HepG2 (cell line): ENCODE data around the gene POU2AF2. TPM values are rescaled to one million over a fixed set of nuclear protein-coding genes. Genes with fewer than 3 reads are reported as not detected.

Experiments used
- ATAC-seq: fragments of 200-7000 bp; cut with Tn5 transposase; 3 replicates; pipeline ENCODE4 v1.9.1; 2020; ENCODE audit warnings: mild to moderate bottlenecking, moderate library complexity
- BruUV-seq: library from RNA; stranded (reverse); fragments of 400-500 nt; replicated peaks from 2 replicates; lab custom pipeline; 2021; lab: Mats Ljungman, UMichigan
- CTCF ChIA-PET: fragments of 300-600 bp; formaldehyde crosslinking; extraction: SDS; loops from one replicate; lab custom pipeline; 2021; ENCODE audit warnings: low total read pairs, inconsistent platforms, low intra/inter-chr PET ratio; lab: Yijun Ruan, JAX
- POLR2A ChIA-PET: fragments of 350-600 bp; sonication (Branson Sonifier 250); formaldehyde crosslinking; loops from one replicate; lab custom pipeline; 2020; ENCODE audit warnings: antibody characterized with exemption, inconsistent platforms; lab: Yijun Ruan, JAX
- DNase-seq: peaks from one replicate; pipeline ENCODE4 v3.0.0-alpha.2; 2015; ENCODE audit warnings: low spot score
- FAIRE-seq: peaks from 3 replicates; lab custom pipeline; 2011; peaks lifted over from hg19 to GRCh38; lab: Jason Lieb, UNC
- H2AFZ ChIP-seq: one replicate; pipeline ENCODE4 v1.6.1; 2011; ENCODE audit warnings: low read length, inconsistent platforms
- H3K27ac ChIP-seq: fragments of 300-600 bp; 3 replicates; pipeline ENCODE4 v1.8.0; 2011; ENCODE audit warnings: mixed run types, mild to moderate bottlenecking, mixed read lengths, low read length, inconsistent platforms; ENCODE audit not compliant: insufficient read depth; ENCODE audit errors: extremely low read length
- H3K27me3 ChIP-seq, 2 experiments: fragments of 200-600 bp in 1 of 2; 2 replicates in 1 of 2; 3 replicates in 1 of 2; pipeline versions ENCODE4 v1.6.0 to v1.8.0; 2011; ENCODE audit warnings: low read length in 2 of 2, mild to moderate bottlenecking in 2 of 2, moderate library complexity in 2 of 2, inconsistent platforms in 1 of 2; ENCODE audit not compliant: insufficient read depth in 2 of 2, control insufficient read depth in 1 of 2
- H3K36me3 ChIP-seq, 2 experiments: fragments of 200-600 bp in 1 of 2; replicated peaks in 1 of 2; 2 replicates in 1 of 2; 3 replicates in 1 of 2; pipeline versions ENCODE4 v1.5.1 to v1.8.0; 2011; ENCODE audit warnings: low read length in 2 of 2, inconsistent platforms in 1 of 2; ENCODE audit not compliant: insufficient read depth in 2 of 2, control insufficient read depth in 1 of 2
- H3K4me1 ChIP-seq: 2 replicates; pipeline ENCODE4 v1.5.1; 2012; ENCODE audit warnings: low read length, inconsistent platforms; ENCODE audit not compliant: insufficient read depth
- H3K4me2 ChIP-seq: 2 replicates; pipeline ENCODE4 v1.6.0; 2011; ENCODE audit warnings: low read depth, low read length, inconsistent platforms
- H3K4me3 ChIP-seq, 3 experiments: fragments of 200-600 bp in 1 of 3; sonication (generic), shearing (Covaris generic) in 1 of 3; replicated peaks in 1 of 3; 2 replicates each; pipeline ENCODE4 v1.5.1; 2011 to 2016; ENCODE audit warnings: low read length in 3 of 3, inconsistent platforms in 2 of 3, low read depth in 2 of 3, mild to moderate bottlenecking in 2 of 3, control low read depth in 1 of 3, mixed read lengths in 1 of 3; ENCODE audit not compliant: insufficient read depth in 1 of 3
- H3K79me2 ChIP-seq: one replicate; pipeline ENCODE4 v1.6.1; 2011; ENCODE audit warnings: low read length, inconsistent platforms; ENCODE audit not compliant: insufficient read depth
- H3K9ac ChIP-seq: 2 replicates; pipeline ENCODE4 v1.6.0; 2011; ENCODE audit warnings: mild to moderate bottlenecking, low read depth, low read length, inconsistent platforms; ENCODE audit not compliant: insufficient read depth
- H3K9me3 ChIP-seq: 2 replicates; pipeline ENCODE4 v1.5.1; 2012; ENCODE audit warnings: mild to moderate bottlenecking, low read length
- H4K20me1 ChIP-seq: 2 replicates; pipeline ENCODE4 v1.6.0; 2011; ENCODE audit warnings: inconsistent platforms, mild to moderate bottlenecking, low read length, moderate library complexity; ENCODE audit not compliant: insufficient read depth
- CREM ChIP-seq, 2 experiments: sonication (generic) in 1 of 2; formaldehyde crosslinking in 1 of 2; IDR thresholded peaks; 2 replicates each; pipeline versions ENCODE4 v1.4.0 to v1.6.1; 2016 to 2020; ENCODE audit warnings: antibody characterized with exemption in 1 of 2, mild to moderate bottlenecking in 1 of 2, missing genetic modification reagents in 1 of 2
- HDAC2 ChIP-seq: sonication (generic); formaldehyde crosslinking; IDR thresholded peaks from 2 replicates; pipeline ENCODE4 v1.4.0; 2020; ENCODE audit warnings: missing genetic modification reagents
- HIC2 ChIP-seq: sonication (generic); formaldehyde crosslinking; IDR thresholded peaks from 2 replicates; pipeline ENCODE4 v1.9.0; 2022; ENCODE audit warnings: low read depth, missing genetic modification reagents
- HNF4G ChIP-seq, 2 experiments: sonication (generic) in 1 of 2; formaldehyde crosslinking in 1 of 2; IDR thresholded peaks; 2 replicates each; pipeline versions ENCODE4 v1.4.0 to v1.6.1; 2011 to 2020; ENCODE audit warnings: borderline replicate concordance in 2 of 2, low read depth in 2 of 2, mild to moderate bottlenecking in 2 of 2, low read length in 1 of 2, missing genetic modification reagents in 1 of 2, moderate library complexity in 1 of 2
- HNRNPH1 ChIP-seq: fragments of 200-400 bp; formaldehyde crosslinking; optimal IDR thresholded peaks from 2 replicates; pipeline ENCODE3; 2017; ENCODE audit warnings: mild to moderate bottlenecking, low read depth, low read length
- HNRNPL ChIP-seq: fragments of 200-400 bp; formaldehyde crosslinking; IDR thresholded peaks from 2 replicates; pipeline ENCODE4 v1.6.1; 2017; ENCODE audit warnings: mild to moderate bottlenecking, low read depth, low read length
- IKZF4 ChIP-seq: sonication (generic); formaldehyde crosslinking; IDR thresholded peaks from 2 replicates; pipeline ENCODE4 v1.5.1; 2020; ENCODE audit warnings: borderline replicate concordance, mild to moderate bottlenecking, low read depth, missing genetic modification reagents; ENCODE audit errors: not compliant biosample characterization
- MATR3 ChIP-seq: sonication (generic); formaldehyde crosslinking; IDR thresholded peaks from 2 replicates; pipeline ENCODE4 v1.4.0; 2020; ENCODE audit warnings: missing genetic modification reagents
- NR2C2 ChIP-seq: sonication (generic); formaldehyde crosslinking; IDR thresholded peaks from 2 replicates; pipeline ENCODE4 v1.4.0; 2020; ENCODE audit warnings: missing genetic modification reagents, mild to moderate bottlenecking, moderate library complexity, borderline replicate concordance
- SAFB2 ChIP-seq: sonication (generic); formaldehyde crosslinking; IDR thresholded peaks from 2 replicates; pipeline ENCODE4 v1.5.1; 2020; ENCODE audit warnings: missing genetic modification reagents, low read depth, mild to moderate bottlenecking, borderline replicate concordance
- TBX3 ChIP-seq: fragments of 450-650 bp; IDR thresholded peaks from 2 replicates; pipeline ENCODE4 v1.6.1; 2017; ENCODE audit warnings: antibody characterized with exemption, mild to moderate bottlenecking, inconsistent platforms, borderline replicate concordance
- ZNF101 ChIP-seq: sonication (generic); formaldehyde crosslinking; IDR thresholded peaks from 2 replicates; pipeline ENCODE4 v1.4.0; 2020; ENCODE audit warnings: mild to moderate bottlenecking, low read depth, missing genetic modification reagents, borderline replicate concordance
- ZNF136 ChIP-seq: sonication (generic); formaldehyde crosslinking; IDR thresholded peaks from 2 replicates; pipeline ENCODE4 v1.8.1; 2022; ENCODE audit warnings: low read depth, mild to moderate bottlenecking, moderate library complexity, missing genetic modification reagents
- ZNF234 ChIP-seq: sonication (generic); formaldehyde crosslinking; conservative IDR thresholded peaks from 2 replicates; pipeline ENCODE4 v1.5.1; 2020; ENCODE audit warnings: mild to moderate bottlenecking, missing genetic modification reagents
- ZNF569 ChIP-seq: sonication (generic); formaldehyde crosslinking; IDR thresholded peaks from 2 replicates; pipeline ENCODE4 v1.5.0; 2020; ENCODE audit warnings: mild to moderate bottlenecking, missing genetic modification reagents, moderate library complexity, borderline replicate concordance
- ZNF7 ChIP-seq: IDR thresholded peaks from 2 replicates; pipeline ENCODE4 v1.6.1; 2016; ENCODE audit warnings: missing biosample characterization, missing genetic modification reagents
- ZNF747 ChIP-seq: sonication (generic); formaldehyde crosslinking; IDR thresholded peaks from 2 replicates; pipeline ENCODE4 v1.8.1; 2023; ENCODE audit warnings: missing genetic modification reagents, mild to moderate bottlenecking, borderline replicate concordance
- WGBS: methylation state at CpG from one replicate; pipeline ENCODE4 v1.1.6; 2017; ENCODE audit warnings: low lambda C conversion rate; 5-methylcytosine and 5-hydroxymethylcytosine counted together
- in situ Hi-C: cut with HindIII; loops from 2 replicates; pipeline ENCODE4 v1.10.0; 2017; ENCODE audit warnings: low pct_unique_long_range_greater_than_20kb; ENCODE audit not compliant: extremely low pct_ligation_motif_present
- intact Hi-C: fragments of 100-400 bp; cut with micrococcal nuclease; formaldehyde crosslinking; loops from one replicate; pipeline ENCODE4 v1.10.0; 2022; ENCODE audit not compliant: unreplicated experiment
- polyA plus RNA-seq, 8 experiments: library from polyadenylated mRNA; depleted of rRNA in 3 of 8; stranded (reverse) in 7 of 8; unstranded in 1 of 8; fragments of >200 nt; fragmentation: Illumina TruSeq in 4 of 8; extraction: Trizol in 4 of 8; gene quantifications; 2 replicates each; pipeline versions ENCODE4 v1.2.1 to v1.2.3, GENCODE V29; 2011 to 2016; ENCODE audit warnings: low read depth in 4 of 8, missing spikeins in 1 of 8, mixed read lengths in 1 of 8; ENCODE audit not compliant: insufficient read depth in 1 of 8
- total RNA-seq, 5 experiments: library from RNA; depleted of rRNA; stranded (reverse); fragments of >200 nt; fragmentation: Illumina TruSeq; extraction: Trizol; gene quantifications; 2 replicates each; pipeline ENCODE4 v1.2.3, GENCODE V29; 2016; ENCODE audit warnings: low read depth in 1 of 5
- TF ChIP-seq, protein P1 (sequence below): IDR thresholded peaks from 2 replicates; pipeline ENCODE4 v1.6.1; 2018; ENCODE audit warnings: missing genetic modification reagents, mild to moderate bottlenecking, missing compliant biosample characterization
- TF ChIP-seq, protein P2 (sequence below): sonication (generic); formaldehyde crosslinking; IDR thresholded peaks from 2 replicates; pipeline ENCODE4 v1.4.0; 2020; ENCODE audit warnings: mild to moderate bottlenecking, missing genetic modification reagents

Gene POU2AF2
- total and polyA plus RNA-seq, 2 of the 13 experiments (the other 11 are each of a cell fraction or from before 2014, with no cell fraction given) = 0.11 TPM; not detected in 1

DNA sequence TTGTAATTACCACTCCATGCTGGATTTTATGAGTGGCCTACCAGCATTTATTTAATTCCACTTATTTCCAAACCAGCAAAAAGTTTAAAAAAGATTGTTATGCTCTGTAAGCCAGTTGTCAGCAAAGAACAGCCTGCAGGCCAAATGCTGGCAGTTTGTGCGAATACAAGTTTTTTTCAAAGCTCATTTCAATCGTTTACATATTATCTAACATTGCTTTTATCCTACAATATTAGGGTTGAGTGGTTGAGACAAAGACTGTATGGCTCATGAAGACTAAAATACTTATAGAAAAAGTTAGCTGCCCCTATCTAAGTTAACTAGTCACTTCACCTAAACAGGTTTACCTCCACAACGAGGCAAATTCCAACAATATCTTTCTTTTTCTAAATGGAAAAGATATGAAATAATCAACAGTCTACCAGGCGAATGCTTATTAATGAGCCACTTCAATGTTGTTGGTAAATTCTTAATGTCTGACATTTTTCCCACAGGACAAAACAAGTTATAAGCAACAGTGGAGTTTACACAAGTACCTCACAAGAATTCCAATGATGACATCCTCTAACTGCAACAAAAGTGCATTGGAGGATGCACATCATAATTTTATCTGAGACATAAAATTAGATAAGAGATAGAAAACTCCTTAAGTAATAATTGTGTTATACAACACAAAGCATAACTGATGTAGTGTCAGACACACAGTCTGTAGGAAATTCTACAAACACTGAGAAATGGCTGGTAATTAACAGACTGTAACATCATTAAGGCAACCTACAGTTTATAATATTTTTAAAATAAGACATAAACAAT is 35.8 kb upstream of the POU2AF2 start:
- Histone ChIP-seq H3K4me1 (no peaks in the 10 kb centered on the region), H3K27me3 (no peaks in the 10 kb centered on the region), H3K9ac (no peak overlapping the region), H3K9me3 (no peaks in the 10 kb centered on the region)
- ATAC-seq = no peak
- no TSS peak for BruUV-seq
- WGBS = 0% methylated on average over 4 of the region's 4 CpGs
- in situ Hi-C loops (no loop called here), intact Hi-C loops (no loop called here)
- TF ChIP-seq NR2C2 (CRISPR knock-in tag) (no peak), HIC2 (CRISPR knock-in tag) (no peak), SAFB2 (CRISPR knock-in tag) (no peak), HNRNPH1 (no peak), TBX3 (no peak), HNRNPL (no peak), IKZF4 (CRISPR knock-in tag) (no peak), ZNF747 (no peak), ZNF234 (CRISPR knock-in tag) (no peak), HDAC2 (CRISPR knock-in tag) (no peak), ZNF569 (CRISPR knock-in tag) (no peak), ZNF101 (CRISPR knock-in tag) (no peak), ZNF136 (no peak), CREM (IDR thresholded peaks at IDR 0.05) (no peak), CREM (CRISPR knock-in tag; IDR thresholded peaks at IDR 0.05) (no peak), HNF4G (IDR thresholded peaks at IDR 0.05; ENCODE audit: borderline replicate concordance, low read depth, low read length) (no peak), HNF4G (CRISPR knock-in tag; IDR thresholded peaks at IDR 0.05; ENCODE audit: borderline replicate concordance, low read depth) (no peak), MATR3 (CRISPR knock-in tag) (no peak), ZNF7 (CRISPR knock-in tag) (no peak)
- TF ChIP-seq, protein P1, sequence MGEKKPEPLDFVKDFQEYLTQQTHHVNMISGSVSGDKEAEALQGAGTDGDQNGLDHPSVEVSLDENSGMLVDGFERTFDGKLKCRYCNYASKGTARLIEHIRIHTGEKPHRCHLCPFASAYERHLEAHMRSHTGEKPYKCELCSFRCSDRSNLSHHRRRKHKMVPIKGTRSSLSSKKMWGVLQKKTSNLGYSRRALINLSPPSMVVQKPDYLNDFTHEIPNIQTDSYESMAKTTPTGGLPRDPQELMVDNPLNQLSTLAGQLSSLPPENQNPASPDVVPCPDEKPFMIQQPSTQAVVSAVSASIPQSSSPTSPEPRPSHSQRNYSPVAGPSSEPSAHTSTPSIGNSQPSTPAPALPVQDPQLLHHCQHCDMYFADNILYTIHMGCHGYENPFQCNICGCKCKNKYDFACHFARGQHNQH (CRISPR knock-in tag) = no peak
- TF ChIP-seq, protein P2, sequence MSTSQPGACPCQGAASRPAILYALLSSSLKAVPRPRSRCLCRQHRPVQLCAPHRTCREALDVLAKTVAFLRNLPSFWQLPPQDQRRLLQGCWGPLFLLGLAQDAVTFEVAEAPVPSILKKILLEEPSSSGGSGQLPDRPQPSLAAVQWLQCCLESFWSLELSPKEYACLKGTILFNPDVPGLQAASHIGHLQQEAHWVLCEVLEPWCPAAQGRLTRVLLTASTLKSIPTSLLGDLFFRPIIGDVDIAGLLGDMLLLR (CRISPR knock-in tag) = no peak
- TF ChIP-seq, all 625 proteins: peak for 0
- POLR2A ChIA-PET = no interaction called here
- no peak for DNase-seq
- H3K4me3 ChIP-seq = no peak overlapping the region
- CTCF ChIA-PET = no interaction called here
- H3K4me2 ChIP-seq = no peak overlapping the region
- no peaks in the 10 kb centered on the region for H3K79me2 ChIP-seq
- FAIRE-seq = no peak
- no peak overlapping the region for H2AFZ ChIP-seq
- no peaks in the 10 kb centered on the region for H3K36me3 ChIP-seq
- H4K20me1 ChIP-seq = no peaks in the 10 kb centered on the region
- no peak overlapping the region for H3K27ac ChIP-seq
